Hair follicular keratinocyte (primary cell): ENCODE results near the gene SDHA. TPM values are rescaled to one million over a fixed set of nuclear protein-coding genes. Genes with fewer than 3 reads are reported as not detected.

ENCODE experiments used
- total RNA-seq: library from RNA; depleted of rRNA; stranded (reverse); fragments of >200 nt; gene quantifications from 2 replicates; pipeline ENCODE4 v1.2.3, GENCODE V29; 2015

SDHA gene
- total RNA-seq, result 191 and 254 TPM in 2 replicates

DNA sequence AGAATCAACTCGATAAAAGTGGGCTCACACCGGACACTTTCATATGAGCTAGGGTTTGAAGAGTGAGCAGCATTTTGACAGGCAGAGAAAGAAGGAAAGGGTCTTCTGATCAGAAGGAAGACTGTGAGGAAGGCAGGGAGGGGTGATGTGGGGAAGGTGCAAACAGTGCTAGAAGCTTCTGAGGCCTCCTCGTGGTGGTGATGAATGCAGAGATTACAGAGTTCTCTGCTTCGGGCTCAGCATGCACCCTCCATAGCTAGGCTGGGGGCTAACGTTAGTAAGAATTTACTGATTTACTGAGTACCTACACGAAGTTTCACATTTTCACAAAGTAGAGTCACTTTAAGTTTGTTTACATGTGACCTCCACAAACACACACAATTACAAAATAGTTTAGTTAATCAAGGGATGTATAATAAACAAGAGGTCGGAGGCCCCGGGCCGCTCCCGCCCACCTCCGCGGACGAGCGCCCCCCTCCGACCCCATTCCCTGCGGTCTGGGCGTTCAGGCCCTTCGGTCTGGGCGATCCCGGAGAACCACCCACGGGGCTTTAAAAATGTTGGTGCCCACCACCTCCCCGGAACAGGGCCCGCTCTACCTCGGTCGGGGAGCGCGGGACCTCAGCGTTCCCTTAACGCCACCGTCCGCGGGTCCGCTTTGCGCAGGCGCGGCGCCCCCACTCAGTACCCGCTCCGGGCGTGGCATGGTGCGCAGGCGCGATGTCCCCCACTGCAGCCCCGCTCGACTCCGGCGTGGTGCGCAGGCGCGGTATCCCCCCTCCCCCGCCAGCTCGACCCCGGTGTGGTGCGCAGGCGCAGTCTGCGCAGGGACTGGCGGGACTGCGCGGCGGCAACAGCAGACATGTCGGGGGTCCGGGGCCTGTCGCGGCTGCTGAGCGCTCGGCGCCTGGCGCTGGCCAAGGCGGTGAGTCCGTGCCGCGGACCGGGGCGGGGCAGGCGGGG, at the start of gene SDHA, which contains the start of gene CCDC127:
TSS of gene SDHA (plus strand) at position 827 of the 963 bp plus-strand sequence. CDS start at position 863, 36 bp downstream.
TSS of gene CCDC127 (minus strand) at position 660 of the 963 bp plus-strand sequence. CDS start 1,304 bp downstream, outside the sequence.

DNA sequence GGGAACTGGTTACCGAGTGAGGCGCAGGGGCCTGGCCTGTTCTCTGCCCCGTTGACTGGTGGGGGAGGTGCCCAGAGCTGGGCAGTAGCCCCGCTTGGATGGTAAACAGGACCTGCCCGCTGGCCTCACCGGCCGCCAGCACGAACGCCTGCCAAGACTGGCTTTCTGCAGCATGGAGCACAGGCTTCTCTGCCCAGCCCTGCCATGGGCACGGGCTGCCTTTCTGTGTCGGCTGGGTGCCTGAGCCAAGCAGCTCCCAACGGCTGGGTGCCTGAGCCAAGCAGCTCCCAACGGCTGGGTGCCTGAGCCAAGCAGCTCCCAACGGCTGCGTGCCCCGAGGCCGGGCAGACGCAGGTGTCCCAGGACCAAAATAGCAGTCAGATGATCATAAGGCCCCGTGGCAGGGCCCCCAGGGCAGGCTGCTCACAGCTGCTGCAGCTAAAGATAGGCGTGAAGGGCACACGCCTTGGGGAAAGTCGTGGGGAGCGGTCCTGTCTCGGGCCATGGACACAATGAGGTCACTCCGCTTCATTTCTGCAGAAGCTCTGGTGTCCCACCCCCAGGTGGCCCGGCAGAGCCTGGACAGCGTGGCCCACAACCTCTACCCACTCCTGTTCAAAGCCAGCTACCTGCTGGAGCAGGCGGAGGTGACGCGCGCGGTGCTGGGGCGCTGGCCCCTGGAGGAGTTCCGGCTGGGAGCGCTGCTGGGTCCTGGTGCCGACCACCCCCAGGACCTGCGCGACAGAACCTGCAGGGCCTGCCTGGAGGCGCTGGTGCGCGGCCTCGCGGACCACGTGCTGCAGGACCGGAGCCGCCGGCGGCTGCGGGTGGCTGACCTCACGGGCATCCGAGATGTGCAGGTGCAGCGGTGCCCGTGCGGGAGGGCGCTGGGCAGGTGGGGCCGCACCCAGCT, 26.8 kb upstream of the SDHA start, which contains the start of gene LRRC14B:
TSS of gene LRRC14B (plus strand) at position 460 of the 913 bp plus-strand sequence. CDS start at position 504, 44 bp downstream.

Other genes starting within 250 kb of the SDHA start
- under 0.01 and 0.04 TPM in 2 replicates for gene PLEKHG4B, start 126.2 kb upstream of the SDHA start, total RNA-seq
- not detected in 2 replicates for gene LRRC14B, start 26.8 kb upstream of the SDHA start, total RNA-seq
- 4.3 and 5.2 TPM in 2 replicates for gene CCDC127, start 167 bp upstream of the SDHA start, total RNA-seq
- gene PDCD6, start 53.3 kb downstream of the SDHA start, total RNA-seq, result 179 and 194 TPM in 2 replicates
- 0.72 and 0.94 TPM in 2 replicates for gene AHRR, start 103.4 kb downstream of the SDHA start, total RNA-seq
- gene EXOC3, start 224.9 kb downstream of the SDHA start, total RNA-seq, result 14.9 and 18.7 TPM in 2 replicates